ENCODE results near the gene PERM1. TPM values are rescaled to one million over a fixed set of nuclear protein-coding genes. Genes with fewer than 3 reads are reported as not detected.
"Not testable (repeated sequence)": the region's sequence is repeated elsewhere in the genome, so short reads cannot be mapped to it uniquely, and the experiment has no call there.

Gene PERM1
- total RNA-seq, result 174 TPM
- long read RNA-seq, transcript PERM1-202 (3 exons, 3,340 nt), result major isoform, 61 of 288 reads
- long read RNA-seq, partial matches to known transcripts, result 74 of 288 reads
- long read RNA-seq, other reads (novel, unspliced or antisense), result 153 of 288 reads

GRCh38 chr1:981955-982558, at the start of gene PERM1:
Gene PERM1, minus strand, starts transcription at chr1:982093. Its CDS starts 1,064 bp downstream, at chr1:981029.
- ATAC-seq (peak; percentile 74), DNase-seq (ENCODE audit: missing footprints) (peak; percentile 86)
- intact Hi-C loops (cut with DNase I), result no loop called here

GRCh38 chr1:1030867-1031658, 49.2 kb upstream of the PERM1 start:
- ATAC-seq; intact Hi-C loops (cut with DNase I); DNase-seq (ENCODE audit: missing footprints): not testable (repeated sequence)

GRCh38 chr1:1027791-1028190, 45.9 kb upstream of the PERM1 start:
- ATAC-seq (no peak), DNase-seq (ENCODE audit: missing footprints) (no peak)
- intact Hi-C loops (cut with DNase I), result loop anchor here (5.0 kb wide), 1 partner anchor 35 kb away; no protein-coding TSS in a partner anchor

- intact Hi-C loops (cut with DNase I), result loop anchor here (5.0 kb wide), 1 partner anchor 35 kb away; no protein-coding TSS in a partner anchor
- peak; percentile 64 for DNase-seq (ENCODE audit: missing footprints)
- no peak for ATAC-seq
These were observed 44.9 kb upstream of the PERM1 start for GRCh38 chr1:1026599-1027413.

- DNase-seq (ENCODE audit: missing footprints), result no peak
- intact Hi-C loops (cut with DNase I), result loop anchor here (5.0 kb wide), 1 partner anchor 37 kb away; no protein-coding TSS in a partner anchor
- no peak for ATAC-seq
These were observed 43.8 kb upstream of the PERM1 start for GRCh38 chr1:1025730-1026129.

GRCh38 chr1:1024771-1025699, 43.1 kb upstream of the PERM1 start:
- no peak for ATAC-seq

GRCh38 chr1:1024149-1024770, 42.4 kb upstream of the PERM1 start:
- no peak for DNase-seq (ENCODE audit: missing footprints)
- intact Hi-C loops (cut with DNase I), result loop anchor here (5.0 kb wide), 1 partner anchor 88 kb away; no protein-coding TSS in a partner anchor
- ATAC-seq, result no peak

More at GRCh38 chr1:1024771-1025699, 43.1 kb upstream of the PERM1 start:
- intact Hi-C loops (cut with DNase I), result loop anchor here (5.0 kb wide), 2 partner anchors 37 to 87 kb away; no protein-coding TSS in a partner anchor
- peak; percentile 59 for DNase-seq (ENCODE audit: missing footprints)

GRCh38 chr1:1023700-1024099, 41.8 kb upstream of the PERM1 start:
- DNase-seq (ENCODE audit: missing footprints), result no peak

GRCh38 chr1:1022302-1023009, 40.6 kb upstream of the PERM1 start:
- ATAC-seq, result no peak
- intact Hi-C loops (cut with DNase I), result loop anchor here (5.0 kb wide), 1 partner anchor 90 kb away; no protein-coding TSS in a partner anchor
- peak; percentile 60 for DNase-seq (ENCODE audit: missing footprints)

More at GRCh38 chr1:1023700-1024099, 41.8 kb upstream of the PERM1 start:
- no peak for ATAC-seq
- intact Hi-C loops (cut with DNase I), result loop anchor here (5.0 kb wide), 1 partner anchor 89 kb away; no protein-coding TSS in a partner anchor

GRCh38 chr1:1021920-1022259, 40.0 kb upstream of the PERM1 start:
- DNase-seq (ENCODE audit: missing footprints) (peak; percentile 54), ATAC-seq (no peak)
- intact Hi-C loops (cut with DNase I), result loop anchor here (5.0 kb wide), 1 partner anchor 90 kb away; no protein-coding TSS in a partner anchor

- ATAC-seq (peak; percentile 5), DNase-seq (ENCODE audit: missing footprints) (peak; percentile 75)
- intact Hi-C loops (cut with DNase I), result loop anchor here (5.0 kb wide), 1 partner anchor 91 kb away; no protein-coding TSS in a partner anchor
These were observed 39.4 kb upstream of the PERM1 start for GRCh38 chr1:1021010-1021919.

GRCh38 chr1:1020415-1021009, 38.6 kb upstream of the PERM1 start:
- intact Hi-C loops (cut with DNase I), result loop anchor here (5.0 kb wide), 1 partner anchor 92 kb away; no protein-coding TSS in a partner anchor
- ATAC-seq (no peak), DNase-seq (ENCODE audit: missing footprints) (peak; percentile 64)

- intact Hi-C loops (cut with DNase I), result loop anchor here (5.0 kb wide), 1 partner anchor 92 kb away; no protein-coding TSS in a partner anchor
- ATAC-seq (peak; percentile 54), DNase-seq (ENCODE audit: missing footprints) (peak; percentile 79)
These were observed 38.1 kb upstream of the PERM1 start, which contains the start of gene AGRN for GRCh38 chr1:1020000-1020404. Gene AGRN, plus strand, starts transcription at chr1:1020120. Its CDS starts 53 bp downstream, at chr1:1020173.

GRCh38 chr1:1019122-1019999, 37.5 kb upstream of the PERM1 start:
- intact Hi-C loops (cut with DNase I), result no loop called here
- ATAC-seq (peak; percentile 94), DNase-seq (ENCODE audit: missing footprints) (peak; percentile 88)

Measured in Right ventricle myocardium inferior (tissue), 1 donor.